ENCODE results near the gene RARB. TPM values are rescaled to one million over a fixed set of nuclear protein-coding genes. Genes with fewer than 3 reads are reported as not detected.

Gene RARB
- total and polyA plus RNA-seq, 9 of the 15 experiments (the other 6 are each of a cell fraction or from before 2014, with no cell fraction given): 0.15 to 1.3 (median 0.27) TPM

GRCh38 chr3:25582242-25582641, 154.2 kb downstream of the RARB start (continued):
- TF ChIP-seq JUND (IDR thresholded peaks at IDR 0.05; ENCODE audit: borderline replicate concordance, low read depth, low read length) (peak; percentile 95), JUND (tag; IDR thresholded peaks at IDR 0.05; ENCODE audit: borderline replicate concordance, low read depth, low read length) (peak; percentile 97), SMAD4 (CRISPR knock-in tag; conservative IDR thresholded peaks at IDR 0.05) (peak; percentile 76), CEBPG (CRISPR knock-in tag; IDR thresholded peaks at IDR 0.05) (peak; percentile 41; the same call in 1 of the 2 replicates), CEBPG (tag; conservative IDR thresholded peaks at IDR 0.05 in 1 of 2, IDR thresholded peaks at IDR 0.05 in 1 of 2) (peak; percentile 47 to 72; a peak in 3 of 4 replicates), MAFK (IDR thresholded peaks at IDR 0.05; ENCODE audit: low read length) (peak; percentile 92), NFIC (IDR thresholded peaks at IDR 0.05) (peak; percentile 96), RBFOX2 (IDR thresholded peaks at IDR 0.05; ENCODE audit: low read depth, low read length) (no peak), THAP12 (CRISPR knock-in tag; IDR thresholded peaks at IDR 0.05) (no peak), SRSF3 (IDR thresholded peaks at IDR 0.05; ENCODE audit: insufficient read depth, low read length) (no peak), BRF1 (IDR thresholded peaks at IDR 0.05; ENCODE audit: borderline replicate concordance, extremely low read depth, insufficient read length) (no peak), E2F6 (IDR thresholded peaks at IDR 0.05; ENCODE audit: borderline replicate concordance in 1 of 2, extremely low read depth in 1 of 2, insufficient read depth in 1 of 2, insufficient read length in 1 of 2, low read depth in 1 of 2, low read length in 1 of 2, poor library complexity in 1 of 2, severe bottlenecking in 1 of 2) (no peak), NCOA4 (IDR thresholded peaks at IDR 0.05; ENCODE audit: partially characterized antibody) (no peak), HDGF (IDR thresholded peaks at IDR 0.05) (no peak), ZNF785 (CRISPR knock-in tag; IDR thresholded peaks at IDR 0.05) (no peak), SOX6 (IDR thresholded peaks at IDR 0.05) (peak; percentile 96), ARNT (IDR thresholded peaks at IDR 0.05) (peak in 1 of 2 experiments; percentile 61; a peak in 1 of 4 replicates), HES1 (IDR thresholded peaks at IDR 0.05; ENCODE audit: low read depth) (peak; percentile 86), CTBP1 (IDR thresholded peaks at IDR 0.05; ENCODE audit: borderline replicate concordance) (peak; percentile 97), ZEB2 (IDR thresholded peaks at IDR 0.05) (0 out of 2 replicates have a peak, but pooled peaks have one; percentile 61), MNT (conservative IDR thresholded peaks at IDR 0.05) (peak in 1 of 2 experiments; percentile 59; a peak in 2 of 4 replicates), GABPB2 (CRISPR knock-in tag; conservative IDR thresholded peaks at IDR 0.05) (no peak), POLR2H (tag; IDR thresholded peaks at IDR 0.05; ENCODE audit: low read depth) (no peak), NRF1 (conservative IDR thresholded peaks at IDR 0.05 in 1 of 2, IDR thresholded peaks at IDR 0.05 in 1 of 2) (peak; percentile 56 to 59)

All from K562 (cell line).